GM21723 (cell line): ENCODE measurements around the gene MUC21.
"Not testable (repeated sequence)": the region's sequence is repeated elsewhere in the genome, so short reads cannot be mapped to it uniquely, and the experiment has no call there.

Experiments
- ATAC-seq: cut with Tn5 transposase; IDR thresholded peaks from one replicate; pipeline ENCODE4 v1.9.1; 2021; ENCODE audit warnings: mild to moderate bottlenecking, moderate library complexity; ENCODE audit not compliant: unreplicated experiment

Gene MUC21

DNA sequence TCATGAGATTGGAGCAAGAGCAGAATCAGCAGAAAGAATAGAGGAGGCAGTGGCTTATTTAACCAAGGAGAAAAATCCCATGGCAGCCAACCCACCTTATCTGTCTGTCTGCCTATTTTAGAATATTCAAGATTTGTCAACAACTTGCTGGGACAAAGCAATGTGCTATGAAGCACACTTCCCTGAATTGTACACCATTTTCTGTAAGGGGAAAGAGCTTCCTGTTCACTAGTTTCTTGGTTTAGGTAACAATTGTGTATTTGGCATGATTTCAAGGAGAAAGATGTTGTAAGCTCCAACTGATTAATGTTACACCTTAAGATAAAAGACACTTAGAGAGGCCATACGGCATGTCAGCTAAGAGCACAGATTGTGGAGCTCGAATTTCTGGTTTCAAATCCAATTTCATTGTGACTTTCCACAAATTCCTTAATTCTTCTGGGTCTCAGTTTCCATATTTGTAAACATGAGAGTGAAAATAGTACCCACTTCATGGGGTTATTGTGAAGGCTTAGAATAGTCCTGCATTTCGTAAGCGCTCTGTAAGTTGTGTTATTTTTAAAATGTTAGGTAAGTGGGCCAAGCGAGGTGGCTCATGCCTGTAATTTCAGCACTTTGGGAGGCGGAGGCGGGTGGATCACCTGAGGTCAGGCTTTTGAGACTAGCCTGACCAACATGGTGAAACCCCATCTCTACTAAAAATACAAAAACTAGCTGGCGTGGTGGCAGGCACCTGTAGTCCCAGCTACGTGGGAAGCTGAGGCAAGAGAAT is 21.9 kb downstream of the MUC21 start:
- ATAC-seq, result no peak

DNA sequence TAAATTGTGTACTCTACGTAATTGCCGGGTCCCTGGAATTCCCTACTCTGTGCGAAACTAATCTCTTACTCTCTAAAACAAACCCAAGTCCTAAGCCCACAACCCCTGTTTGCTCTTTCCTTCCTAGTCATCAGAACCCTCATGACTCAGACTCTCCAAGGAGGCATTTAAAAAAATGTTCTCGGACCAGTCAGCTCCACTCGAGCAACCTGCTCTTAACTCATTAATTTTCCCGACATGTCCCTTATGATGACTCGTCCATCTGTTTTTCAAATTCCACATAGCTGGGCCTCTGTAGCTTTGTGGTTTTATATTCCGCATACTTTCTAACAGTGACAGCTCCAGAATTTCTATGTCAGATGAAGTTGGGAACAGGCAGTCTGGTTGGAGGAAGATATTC is 24.2 kb downstream of the MUC21 start:
- no peak for ATAC-seq

DNA sequence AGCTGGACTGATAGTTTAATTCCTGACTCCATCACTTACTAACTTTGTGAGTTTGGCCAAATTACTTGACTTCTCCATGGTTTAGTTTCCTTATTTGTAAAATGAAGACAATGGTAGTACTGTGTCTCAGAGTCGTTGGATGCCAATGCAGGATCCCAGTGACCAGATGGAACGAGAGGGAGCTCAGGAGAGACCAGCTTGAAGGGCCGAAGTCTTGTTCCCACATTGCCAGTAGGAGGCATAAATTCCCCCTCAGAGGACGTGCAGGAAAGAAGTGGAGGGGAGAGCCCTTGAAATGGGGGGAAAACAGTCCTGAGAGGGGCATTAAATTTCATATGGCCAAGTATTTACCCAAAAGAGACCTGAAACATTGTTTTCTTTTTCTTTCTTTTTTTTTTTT is 24.6 kb downstream of the MUC21 start:
- no peak for ATAC-seq

DNA sequence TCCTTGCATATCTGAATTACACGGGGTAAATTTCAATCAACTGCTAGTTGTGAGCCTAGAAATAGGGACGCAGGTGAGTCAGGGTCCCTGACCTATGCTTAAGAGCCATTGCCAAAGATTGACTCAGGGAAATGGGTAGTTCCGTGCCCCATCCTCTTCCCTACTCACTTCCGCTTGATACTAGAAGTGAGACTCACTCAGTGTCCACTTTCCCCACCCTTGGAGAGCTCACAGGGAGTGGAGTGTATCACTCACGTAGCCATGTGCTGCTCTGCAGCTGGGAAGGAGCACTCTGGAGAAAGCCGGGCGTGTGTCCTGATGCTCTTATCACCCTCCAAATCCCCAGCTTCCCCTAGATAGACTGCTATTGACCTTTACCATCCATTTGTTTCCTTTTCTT is 26.2 kb downstream of the MUC21 start:
- no peak for ATAC-seq

DNA sequence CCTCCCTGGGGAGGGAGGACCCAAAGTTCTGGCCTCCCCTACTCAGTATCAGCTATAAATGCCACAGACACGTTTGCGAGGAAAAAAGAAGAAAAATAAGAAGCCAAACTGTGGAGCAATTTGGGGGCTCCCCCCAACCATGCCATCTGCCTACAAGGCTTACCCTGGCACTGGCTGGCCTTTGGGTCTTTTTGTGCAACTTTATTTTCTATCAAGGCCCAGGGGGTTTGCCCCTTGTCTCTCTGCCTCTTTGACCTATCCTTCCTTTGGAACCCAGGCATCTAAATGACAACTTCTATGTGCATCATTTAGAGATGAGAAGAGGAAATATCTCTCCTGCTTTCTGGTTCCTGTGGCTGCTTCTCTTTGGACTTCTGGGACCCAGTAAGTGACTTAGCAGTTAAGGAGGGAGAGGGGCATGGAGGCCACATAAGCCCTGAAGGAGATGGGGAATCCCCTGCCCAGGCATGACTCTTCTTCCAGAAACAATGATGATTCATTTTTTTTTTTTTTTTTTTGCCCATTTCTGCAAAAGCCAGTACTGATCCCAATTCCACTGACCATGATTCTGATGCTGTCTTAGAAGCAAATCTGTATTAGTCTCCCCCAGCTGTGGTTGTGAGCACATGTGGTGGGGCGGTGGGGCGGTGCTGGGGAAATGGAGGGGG is 27.0 kb downstream of the MUC21 start, which contains the start of gene MUC22:
TSS of gene MUC22 (plus strand) at position 82 of the 668 bp plus-strand sequence. CDS start at position 315, 233 bp downstream.
- no peak for ATAC-seq

DNA sequence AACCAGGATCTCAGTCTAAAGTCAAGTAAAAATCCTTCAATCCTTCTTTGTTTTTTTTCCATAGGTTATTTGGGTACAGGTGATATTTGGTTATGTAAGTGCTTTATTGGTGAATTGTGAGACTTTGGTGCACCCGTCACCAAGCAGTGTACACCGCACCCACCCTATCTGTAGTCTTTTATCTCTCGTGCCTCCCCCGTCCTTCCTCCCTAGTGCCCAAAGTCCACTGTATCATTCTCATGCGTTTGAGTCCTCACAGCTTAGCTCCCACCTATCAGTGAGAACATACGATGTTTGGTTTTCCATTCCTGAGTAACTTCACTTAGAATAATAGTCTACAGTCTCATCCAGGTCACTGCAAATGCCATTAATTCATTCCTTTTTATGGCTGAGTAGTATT is 27.6 kb downstream of the MUC21 start:
- no peak for ATAC-seq

DNA sequence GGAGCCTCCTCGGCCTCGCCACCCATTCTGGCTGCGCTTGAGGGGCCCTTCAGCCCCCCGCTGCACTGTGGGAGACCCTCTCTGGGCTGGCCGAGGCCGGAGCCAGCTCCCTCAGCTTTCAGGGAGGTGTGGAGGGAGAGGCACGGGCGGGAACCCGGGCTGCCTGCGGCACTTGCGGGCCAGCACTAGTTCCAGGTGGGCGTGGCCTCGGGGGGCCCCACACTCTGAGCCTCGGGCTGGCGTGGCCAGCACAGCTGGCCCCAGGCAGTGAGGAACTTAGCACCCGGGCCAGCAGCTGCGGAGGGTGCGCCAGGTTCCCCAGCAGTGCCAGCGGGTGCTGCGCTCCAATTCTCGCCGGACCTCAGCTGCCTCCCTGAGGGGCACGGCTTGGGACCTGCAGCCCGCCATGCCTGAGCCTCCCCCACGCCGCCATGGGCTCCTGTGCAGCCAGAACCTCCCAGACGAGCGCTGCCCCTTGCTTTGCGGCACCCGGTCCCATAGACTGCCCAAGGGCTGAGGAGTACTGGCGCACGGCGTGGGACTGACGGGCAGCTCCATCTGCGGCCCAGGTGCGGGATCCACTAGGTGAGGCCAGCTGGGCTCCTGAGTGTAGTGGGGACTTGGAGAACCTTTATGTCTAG is 33.3 kb downstream of the MUC21 start:
- ATAC-seq, result no peak

DNA sequence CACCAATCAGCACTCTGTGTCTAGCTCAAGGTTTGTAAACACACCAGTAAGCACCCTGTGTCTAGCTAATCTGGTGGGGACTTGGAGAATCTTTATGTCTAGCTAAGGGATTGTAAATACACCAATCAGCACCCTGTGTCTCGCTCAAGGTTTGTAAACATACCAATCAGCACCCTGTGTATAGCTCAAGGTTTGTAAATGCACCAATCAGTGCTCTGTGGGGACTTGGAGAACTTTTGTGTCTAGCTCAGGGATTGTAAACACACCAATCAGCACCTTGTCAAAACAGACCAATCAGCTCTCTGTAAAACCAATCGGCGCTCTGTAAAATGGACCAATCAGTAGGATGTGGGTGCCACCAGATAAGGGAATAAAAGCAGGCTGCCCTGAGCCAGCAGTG is 33.9 kb downstream of the MUC21 start:
- not testable (repeated sequence) for ATAC-seq

DNA sequence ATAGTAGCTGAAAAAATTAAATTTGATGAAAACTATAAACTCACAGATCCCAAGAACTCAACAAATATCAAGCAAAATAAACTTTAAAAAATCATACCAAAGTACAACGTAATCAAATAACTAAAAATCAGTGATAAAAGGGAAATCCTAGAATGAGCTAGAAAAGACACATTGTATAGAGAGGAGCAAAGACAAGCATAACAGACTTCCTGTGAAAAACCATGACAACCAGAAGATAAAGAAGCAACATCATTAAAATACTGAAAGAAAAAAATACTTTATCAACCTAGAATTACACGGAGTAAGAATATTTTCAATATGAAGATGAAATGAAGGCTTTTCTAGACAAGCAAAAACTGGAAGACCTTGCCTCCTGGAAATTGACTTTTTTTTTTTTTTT is 36.5 kb downstream of the MUC21 start:
- no peak for ATAC-seq

DNA sequence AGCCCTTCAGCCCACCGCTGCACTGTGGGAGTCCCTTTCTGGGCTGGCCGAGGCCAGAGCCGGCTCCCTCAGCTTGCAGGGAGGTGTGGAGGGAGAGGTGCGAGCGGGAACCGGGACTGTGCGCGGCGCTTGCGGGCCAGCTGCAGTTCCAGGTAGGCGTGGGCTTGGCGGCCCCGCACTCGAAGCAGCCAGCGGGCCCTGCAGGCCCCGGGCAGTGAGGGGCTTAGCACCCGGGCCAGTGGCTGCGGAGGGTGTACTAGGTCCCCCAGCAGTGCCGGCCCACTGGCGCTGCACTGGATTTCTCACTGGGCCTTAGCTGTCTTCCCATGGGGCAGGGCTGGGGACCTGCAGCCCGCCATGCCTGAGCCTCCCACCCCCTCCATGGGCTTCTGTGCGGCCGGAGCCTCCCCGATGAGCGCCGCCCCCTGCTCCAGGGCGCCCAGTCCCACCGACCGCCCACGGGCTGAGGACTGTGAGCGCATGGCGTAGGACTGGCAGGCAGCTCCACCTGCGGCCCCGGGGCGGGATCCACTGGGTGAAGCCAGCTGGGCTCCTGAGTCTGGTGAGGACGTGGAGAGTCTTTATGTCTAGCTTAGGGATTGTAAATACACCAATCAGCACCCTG is 37.2 kb downstream of the MUC21 start:
- ATAC-seq, result not testable (repeated sequence)

DNA sequence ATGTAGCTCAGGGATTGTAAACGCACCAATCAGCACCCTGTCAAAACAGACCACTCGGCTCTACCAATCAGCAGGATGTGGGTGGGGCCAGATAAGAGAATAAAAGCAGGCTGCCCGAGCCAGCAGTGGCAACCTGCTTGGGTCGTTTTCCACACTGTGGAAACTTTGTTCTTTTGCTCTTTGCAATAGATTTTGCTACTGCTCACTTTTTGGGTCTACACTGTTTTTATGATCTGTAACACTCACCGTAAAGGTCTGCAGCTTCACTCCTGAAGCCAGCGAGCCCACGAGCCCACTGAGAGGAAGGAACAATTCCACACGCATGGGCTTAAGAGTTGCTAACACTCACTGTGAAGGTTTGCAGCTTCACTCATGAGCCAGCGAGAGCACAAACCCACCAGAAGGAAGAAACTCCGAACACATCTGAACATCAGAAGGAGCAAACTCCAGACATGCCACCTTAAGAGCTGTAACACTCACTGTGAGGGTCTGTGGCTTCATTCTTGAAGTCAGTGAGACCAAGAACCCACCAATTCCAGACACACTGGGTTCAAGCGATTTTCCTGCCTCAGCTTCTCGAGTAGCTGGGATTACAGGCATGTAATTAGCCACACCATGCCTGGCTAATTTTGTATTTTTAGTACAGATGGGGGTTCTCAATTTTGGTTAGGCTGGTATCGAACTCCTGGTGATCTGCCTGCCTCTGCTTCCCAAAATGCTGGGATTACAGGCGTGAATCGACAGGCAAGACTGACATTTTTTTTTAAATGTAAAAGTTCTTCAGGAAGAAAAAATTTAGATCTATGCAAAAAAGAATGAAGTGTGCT is 38.4 kb downstream of the MUC21 start:
- not testable (repeated sequence) for ATAC-seq

DNA sequence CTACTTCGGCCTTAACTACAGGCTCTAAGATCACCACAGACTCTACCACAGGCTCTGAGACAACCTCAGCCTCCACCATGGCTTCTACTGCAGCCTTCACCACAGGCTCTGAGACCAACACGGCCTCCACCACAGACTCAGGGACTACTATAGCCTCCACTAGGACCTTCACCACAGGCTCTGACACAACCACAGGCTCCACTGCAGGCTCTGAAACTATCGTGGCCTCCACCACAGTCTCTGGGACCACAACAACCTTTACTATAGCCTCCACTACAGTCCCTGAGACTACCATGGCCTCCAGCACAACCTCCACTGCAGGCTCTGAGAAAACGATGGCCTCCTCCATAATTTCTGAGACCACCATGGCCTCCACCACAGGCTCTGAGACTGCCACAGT is 42.1 kb downstream of the MUC21 start:
- ATAC-seq, result no peak

DNA sequence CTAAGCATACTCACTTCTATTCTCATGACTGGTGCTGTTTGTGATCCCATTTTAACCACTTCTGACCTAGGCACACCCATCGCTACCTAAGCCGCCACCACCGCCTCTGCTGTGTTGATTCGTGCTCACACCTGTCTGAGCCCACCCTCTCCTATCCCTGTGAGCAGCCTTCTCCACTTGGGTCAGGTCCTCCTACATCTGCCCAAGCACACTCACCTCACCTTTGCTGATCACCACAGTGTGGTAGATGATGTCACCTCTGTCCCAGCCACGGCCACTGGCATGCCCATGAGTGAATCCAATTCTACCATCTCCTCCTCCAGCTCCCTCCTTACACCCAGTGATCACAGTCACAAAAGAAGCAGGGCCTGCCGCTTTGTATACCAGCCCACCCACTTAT is 47.6 kb downstream of the MUC21 start:
- no peak for ATAC-seq

DNA sequence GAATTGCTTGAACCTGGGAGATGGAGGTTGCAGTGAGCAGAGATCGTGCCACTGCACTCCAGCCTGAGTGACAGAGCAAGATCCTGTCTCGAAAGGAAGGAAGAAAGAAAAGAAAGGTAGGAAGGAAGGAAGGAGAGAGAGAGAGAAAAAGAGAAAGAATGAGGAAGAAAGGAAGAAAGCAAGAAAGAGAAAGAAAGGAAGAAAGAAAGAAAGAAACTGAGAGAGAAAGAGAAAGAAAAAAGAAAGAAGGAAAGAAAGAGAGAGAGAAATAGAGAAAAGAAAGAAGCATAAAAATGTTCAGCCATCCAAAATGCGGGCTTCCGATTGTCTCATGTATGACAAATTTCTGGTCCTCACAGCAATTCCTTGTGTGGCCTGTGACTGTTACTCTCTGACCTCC is 49.6 kb downstream of the MUC21 start:
- ATAC-seq, result no peak

DNA sequence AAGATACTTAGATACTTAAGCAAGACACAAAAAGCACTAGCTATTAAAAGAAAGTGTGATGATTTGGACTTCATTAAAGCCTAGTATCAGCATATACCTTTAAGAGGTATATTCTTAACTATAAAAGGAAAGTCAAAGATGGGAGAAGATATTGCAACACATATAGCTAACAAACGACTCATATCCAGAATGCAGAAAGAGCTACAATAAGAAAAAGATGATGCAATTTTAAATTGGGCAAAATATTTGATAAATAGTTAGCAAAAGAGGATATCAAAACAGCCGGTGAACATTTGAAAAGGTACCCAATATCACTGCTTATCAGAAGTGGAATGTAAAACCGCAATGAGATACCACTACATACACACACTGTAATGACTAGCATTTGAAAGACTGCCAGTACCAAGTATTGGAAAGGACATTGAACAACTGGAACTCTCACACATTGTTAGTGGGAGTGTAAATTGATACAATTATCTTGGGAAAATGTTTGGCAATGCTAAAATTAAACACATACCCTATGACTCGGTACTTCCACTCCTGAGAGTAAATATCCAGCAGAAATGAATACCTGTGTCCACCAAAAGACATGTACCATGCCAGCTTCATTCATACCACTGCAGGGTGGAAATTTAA is 52.5 kb downstream of the MUC21 start:
- ATAC-seq, result no peak

DNA sequence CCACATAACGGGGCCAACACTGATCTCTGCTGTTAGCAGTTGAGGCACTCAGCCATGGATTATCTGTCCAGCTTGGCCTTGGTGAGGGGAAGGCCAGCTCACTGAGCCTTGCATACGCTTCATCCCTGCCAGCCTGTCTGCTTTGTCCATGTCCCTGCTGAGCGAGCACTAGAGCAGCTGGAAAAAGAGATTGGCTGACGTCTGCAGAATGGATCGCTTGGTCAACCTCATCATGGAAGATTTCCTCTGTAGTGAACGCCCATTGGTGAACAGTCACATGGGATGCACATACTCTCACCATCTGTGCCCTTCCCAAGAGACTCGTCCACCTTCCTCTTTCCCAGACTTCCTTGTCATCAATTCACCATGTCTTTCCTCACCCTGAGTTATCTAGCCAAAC is 53.7 kb downstream of the MUC21 start:
- no peak for ATAC-seq

DNA sequence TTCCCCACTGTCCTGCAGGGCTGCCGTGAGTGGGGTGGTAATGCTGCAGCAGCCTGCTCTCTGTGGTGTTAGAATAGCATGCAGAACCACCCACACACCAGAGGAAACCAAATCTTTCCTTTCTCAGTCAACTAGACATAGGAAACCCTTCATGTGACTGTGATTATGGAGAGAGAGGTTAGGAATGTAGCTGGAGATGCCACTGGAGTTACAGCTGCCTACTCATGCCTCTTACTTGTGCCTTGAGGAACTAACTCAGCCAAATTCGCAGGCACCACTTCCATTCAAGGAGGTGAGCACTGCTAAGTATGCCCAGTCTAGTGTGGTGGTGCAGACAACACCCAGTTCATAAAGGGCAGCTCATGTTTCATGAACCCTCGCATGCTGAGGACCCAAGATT is 54.2 kb downstream of the MUC21 start:
- ATAC-seq, result no peak

DNA sequence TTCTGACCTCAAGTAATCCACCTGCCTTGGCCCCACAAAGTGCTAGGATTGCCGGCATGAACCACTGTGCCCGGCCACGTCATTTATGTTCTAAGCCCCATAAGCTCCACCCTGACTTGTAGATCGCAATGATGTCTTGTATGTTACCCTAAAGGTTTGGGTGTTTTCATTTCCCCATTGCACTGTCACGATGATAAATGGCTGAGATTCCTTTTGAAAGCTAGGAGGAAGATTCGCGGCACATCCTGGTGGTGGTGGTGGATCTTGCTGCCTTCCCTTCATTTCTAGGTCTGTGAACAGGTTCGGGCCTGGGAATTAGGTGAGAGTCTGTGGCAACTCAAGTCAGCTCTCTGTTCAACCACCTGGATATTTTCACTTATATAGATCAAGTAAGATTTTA is 55.0 kb downstream of the MUC21 start:
- ATAC-seq, result no peak
